OCI-LY7 (cell line): ENCODE measurements around the gene USP6NL. TPM values are rescaled to one million over a fixed set of nuclear protein-coding genes. Genes with fewer than 3 reads are reported as not detected.

Experiments
- BruUV-seq: library from RNA; stranded (reverse); fragments of 400-500 nt; replicated peaks from 2 replicates; lab custom pipeline; 2021; lab: Mats Ljungman, UMichigan
- CTCF ChIA-PET: fragments of 300-600 bp; sonication (Branson Sonifier 250); formaldehyde crosslinking; loops from one replicate; lab custom pipeline; 2022; ENCODE audit warnings: antibody characterized with exemption; ENCODE audit not compliant: unreplicated experiment; lab: Charles Lee
- POLR2A ChIA-PET: fragments of 300-600 bp; sonication (Branson Sonifier 250); formaldehyde crosslinking; loops from one replicate; lab custom pipeline; 2022; ENCODE audit warnings: antibody characterized with exemption; lab: Charles Lee
- DNase-seq: peaks from one replicate; pipeline ENCODE4 v3.0.0-alpha.2; 2015; ENCODE audit warnings: low spot score
- H2AFZ ChIP-seq: fragments of 200-600 bp; sonication (generic), shearing (Covaris generic); 2 replicates; pipeline ENCODE4 v1.6.1; 2014; ENCODE audit warnings: mild to moderate bottlenecking, antibody characterized with exemption, low read length, moderate library complexity
- H3K27ac ChIP-seq: fragments of 200-600 bp; sonication (generic); 2 replicates; pipeline ENCODE4 v1.5.1; 2014; ENCODE audit warnings: mixed run types, low read depth, mild to moderate bottlenecking, moderate library complexity, low read length, inconsistent platforms; ENCODE audit not compliant: poor library complexity, severe bottlenecking
- H3K36me3 ChIP-seq: fragments of 200-600 bp; sonication (generic); 2 replicates; pipeline ENCODE4 v1.6.1; 2014; ENCODE audit warnings: mild to moderate bottlenecking, antibody characterized with exemption, low read length, moderate library complexity, mixed read lengths; ENCODE audit not compliant: insufficient read depth
- H3K4me1 ChIP-seq: fragments of 200-600 bp; sonication (generic); 2 replicates; pipeline ENCODE4 v1.5.1; 2014; ENCODE audit warnings: mild to moderate bottlenecking, low read length; ENCODE audit not compliant: insufficient read depth, poor library complexity, severe bottlenecking
- H3K4me2 ChIP-seq: fragments of 200-600 bp; sonication (generic); 2 replicates; pipeline ENCODE4 v1.6.1; 2014; ENCODE audit warnings: mild to moderate bottlenecking, low read length
- H3K4me3 ChIP-seq: fragments of 200-600 bp; sonication (generic); 2 replicates; pipeline ENCODE4 v1.5.1; 2014; ENCODE audit warnings: mild to moderate bottlenecking, low read depth, low read length; ENCODE audit not compliant: poor library complexity, severe bottlenecking
- H3K79me2 ChIP-seq: fragments of 200-600 bp; sonication (generic); 2 replicates; pipeline ENCODE4 v1.6.1; 2016; ENCODE audit warnings: low read depth, mild to moderate bottlenecking, low read length, moderate library complexity, mixed read lengths; ENCODE audit not compliant: insufficient read depth
- H3K9me2 ChIP-seq: fragments of 200-600 bp; sonication (generic); 2 replicates; pipeline ENCODE4 v1.6.1; 2016; ENCODE audit warnings: mild to moderate bottlenecking, low read length, mixed read lengths; ENCODE audit not compliant: insufficient read depth
- H3K9me3 ChIP-seq: fragments of 200-600 bp; sonication (generic); 2 replicates; pipeline ENCODE4 v1.6.1; 2014; ENCODE audit warnings: mild to moderate bottlenecking, mixed run types, low read length, mixed read lengths
- H4K20me1 ChIP-seq: fragments of 200-600 bp; sonication (generic); 2 replicates; pipeline ENCODE4 v1.6.1; 2014; ENCODE audit warnings: mild to moderate bottlenecking, antibody characterized with exemption, low read length, moderate library complexity, mixed read lengths; ENCODE audit not compliant: insufficient read depth
- CTCF ChIP-seq: fragments of 200-600 bp; sonication (generic); conservative IDR thresholded peaks from 2 replicates; pipeline ENCODE4 v1.5.1; 2014; ENCODE audit warnings: mild to moderate bottlenecking, antibody characterized with exemption, low read length, moderate library complexity, mixed read lengths
- EZH2phosphoT487 ChIP-seq: fragments of 200-600 bp; sonication (generic); IDR thresholded peaks from 2 replicates; pipeline ENCODE4 v1.6.1; 2018; ENCODE audit warnings: low read depth, borderline replicate concordance, mild to moderate bottlenecking, mixed run types, antibody characterized with exemption, low read length, moderate library complexity, mixed read lengths
- intact Hi-C: fragments of 100-400 bp; cut with micrococcal nuclease; formaldehyde crosslinking; loops from one replicate; pipeline ENCODE4 v1.10.0; 2022; ENCODE audit not compliant: unreplicated experiment
- total RNA-seq, 2 experiments: library from RNA; depleted of rRNA in 1 of 2; stranded (reverse); fragments of >200 nt in 1 of 2; shearing (Covaris generic) in 1 of 2; gene quantifications; 2 replicates each; pipeline ENCODE4 v1.2.3, GENCODE V29; 2014 to 2022

Gene USP6NL
- total RNA-seq, 2 experiments from 2014 or later: 41.7 to 59.7 TPM

- peaks cover 98% of the 10 kb centered on the region for H3K79me2 ChIP-seq
- no peak overlapping the region for H3K4me3 ChIP-seq
- intact Hi-C loops: no loop called here
- H3K9me2 ChIP-seq: no peaks in the 10 kb centered on the region
- no TSS peak for BruUV-seq
- no peak overlapping the region for H2AFZ ChIP-seq
- H3K27ac ChIP-seq: peak overlapping the region; percentile 90
- peaks cover 72% of the 10 kb centered on the region for H3K4me1 ChIP-seq
- CTCF ChIA-PET: no interaction called here
- no peak for TF ChIP-seq EZH2phosphoT487
- TF ChIP-seq CTCF: no peak
- POLR2A ChIA-PET: interaction anchor here (0.5 to 1.4 kb wide), 10 partner anchors 9 to 155 kb away, joined by 3 to 4 read pairs (median 3); no protein-coding TSS in a partner anchor
- H3K36me3 ChIP-seq: peaks cover 39% of the 10 kb centered on the region
- DNase-seq: no peak
- H4K20me1 ChIP-seq: peaks cover 8% of the 10 kb centered on the region
- peak overlapping the region; percentile 82 for H3K4me2 ChIP-seq
- peaks cover 21% of the 10 kb centered on the region for H3K9me3 ChIP-seq
These were observed 59.4 kb downstream of the USP6NL start for GRCh38 chr10:11551916-11552602.

- CTCF ChIA-PET: no interaction called here
- POLR2A ChIA-PET: interaction anchor here (0.6 to 3.6 kb wide), 7 partner anchors 9 to 130 kb away, joined by 3 to 21 read pairs (median 3); no protein-coding TSS in a partner anchor
These were observed 60.3 kb downstream of the USP6NL start for GRCh38 chr10:11551104-11551503.

More at GRCh38 chr10:11551104-11551503, 60.3 kb downstream of the USP6NL start:
- BruUV-seq: no TSS peak
- Histone ChIP-seq H4K20me1 (peaks cover 8% of the 10 kb centered on the region), H3K4me2 (peak overlapping the region; percentile 82; the same call in 1 of the 2 replicates), H3K79me2 (peaks cover 98% of the 10 kb centered on the region), H2AFZ (no peak overlapping the region), H3K36me3 (peaks cover 39% of the 10 kb centered on the region), H3K9me3 (peaks cover 14% of the 10 kb centered on the region), H3K9me2 (no peaks in the 10 kb centered on the region), H3K27ac (peak overlapping the region; percentile 90), H3K4me1 (peaks cover 67% of the 10 kb centered on the region), H3K4me3 (no peak overlapping the region)
- DNase-seq: no peak
- intact Hi-C loops: no loop called here
- TF ChIP-seq CTCF: no peak
- TF ChIP-seq EZH2phosphoT487: no peak
